Uterus (tissue), 2 donors: ENCODE results near the gene SLCO1B3.

Experiments
- CTCF ChIP-seq, 4 experiments: fragments of 200-600 bp in 2 of 4; fragments of 450-650 bp in 2 of 4; sonication (generic) in 2 of 4; IDR thresholded peaks; one replicate each; pipeline ENCODE4 v1.5.1; 2016 to 2019; ENCODE audit warnings: antibody characterized with exemption in 4 of 4, mild to moderate bottlenecking in 2 of 4, moderate library complexity in 1 of 4
- POLR2A ChIP-seq, 2 donors: fragments of 450-650 bp; IDR thresholded peaks; one replicate each; pipeline ENCODE4 v1.6.1; 2016; ENCODE audit warnings: antibody characterized with exemption in 2 of 2, mild to moderate bottlenecking in 1 of 2, moderate library complexity in 1 of 2

GRCh38 chr12:20805921-20806320 lies 4.6 kb upstream of the SLCO1B3 start:
- TF ChIP-seq CTCF (IDR thresholded peaks at IDR 0.05): no peak
- TF ChIP-seq POLR2A (IDR thresholded peaks at IDR 0.05): no peak
